IPS DF 4.7 (cell line): ENCODE results near the gene AFAP1L1.
"Not testable (repeated sequence)": the region's sequence is repeated elsewhere in the genome, so short reads cannot be mapped to it uniquely, and the experiment has no call there.

Source experiments
- DNase-seq: peaks from one replicate; pipeline ENCODE4 v3.0.0-alpha.2; 2013; ENCODE audit warnings: low spot score; ENCODE audit errors: extremely low read depth

AFAP1L1 gene

GRCh38 chr5:149389552-149390495, 118.2 kb downstream of the AFAP1L1 start:
- no peak for DNase-seq

GRCh38 chr5:149391076-149391475, 119.4 kb downstream of the AFAP1L1 start:
- not testable (repeated sequence) for DNase-seq
